Keratinocyte (primary cell): ENCODE measurements around the gene WRNIP1. TPM values are rescaled to one million over a fixed set of nuclear protein-coding genes. Genes with fewer than 3 reads are reported as not detected.

ENCODE experiments used
- DNase-seq: peaks from one replicate; pipeline ENCODE4 v3.0.0-alpha.2; 2011; ENCODE audit warnings: low read depth, missing footprints, low spot score
- FAIRE-seq: peaks from 2 replicates; lab custom pipeline; 2011; peaks lifted over from hg19 to GRCh38; lab: Jason Lieb, UNC
- H2AFZ ChIP-seq: 2 replicates; pipeline ENCODE4 v1.6.0; 2012; ENCODE audit warnings: low read length, control low read depth, inconsistent platforms; ENCODE audit not compliant: control insufficient read depth
- H3K27ac ChIP-seq: 2 replicates; pipeline ENCODE4 v1.5.1; 2011; ENCODE audit warnings: low read length; ENCODE audit not compliant: control insufficient read depth, insufficient read depth
- H3K27me3 ChIP-seq: 3 replicates; pipeline ENCODE4 v1.6.0; 2011; ENCODE audit warnings: low read length; ENCODE audit not compliant: control insufficient read depth, insufficient read depth; ENCODE audit errors: extremely low read depth
- H3K36me3 ChIP-seq, 2 experiments: 2 replicates in 1 of 2; 3 replicates in 1 of 2; pipeline ENCODE4 v1.5.1; 2011; ENCODE audit warnings: low read length in 2 of 2, mild to moderate bottlenecking in 1 of 2; ENCODE audit not compliant: control insufficient read depth in 2 of 2, insufficient read depth in 2 of 2; ENCODE audit errors: extremely low read depth in 1 of 2
- H3K4me1 ChIP-seq: 3 replicates; pipeline ENCODE4 v1.5.1; 2011; ENCODE audit warnings: low read length; ENCODE audit not compliant: control insufficient read depth, insufficient read depth; ENCODE audit errors: extremely low read depth
- H3K4me2 ChIP-seq: 3 replicates; pipeline ENCODE4 v1.6.0; 2011; ENCODE audit warnings: low read depth, low read length; ENCODE audit not compliant: control insufficient read depth, insufficient read depth; ENCODE audit errors: extremely low read depth
- H3K4me3 ChIP-seq, 3 experiments: fragments of 200-600 bp in 1 of 3; sonication (generic) in 1 of 3; 2 replicates in 2 of 3; 3 replicates in 1 of 3; pipeline ENCODE4 v1.5.1; 2011 to 2016; ENCODE audit warnings: low read length in 3 of 3, mild to moderate bottlenecking in 3 of 3, control low read depth in 2 of 3, inconsistent platforms in 1 of 3, low read depth in 1 of 3, mixed read lengths in 1 of 3, mixed run types in 1 of 3, moderate library complexity in 1 of 3; ENCODE audit not compliant: control insufficient read depth in 2 of 3, insufficient read depth in 2 of 3; ENCODE audit errors: extremely low read depth in 1 of 3
- H3K79me2 ChIP-seq: 2 replicates; pipeline ENCODE4 v1.6.0; 2012; ENCODE audit warnings: low read length; ENCODE audit not compliant: control insufficient read depth, insufficient read depth
- H3K9ac ChIP-seq: 3 replicates; pipeline ENCODE4 v1.6.0; 2011; ENCODE audit warnings: low read length; ENCODE audit not compliant: control insufficient read depth, insufficient read depth; ENCODE audit errors: extremely low read depth
- H3K9me1 ChIP-seq: 3 replicates; pipeline ENCODE4 v1.6.0; 2011; ENCODE audit warnings: low read length; ENCODE audit not compliant: control insufficient read depth, insufficient read depth; ENCODE audit errors: extremely low read depth
- H3K9me3 ChIP-seq: 2 replicates; pipeline ENCODE4 v1.5.1; 2012; ENCODE audit warnings: low read depth, low read length; ENCODE audit not compliant: control insufficient read depth
- H4K20me1 ChIP-seq: 3 replicates; pipeline ENCODE4 v1.6.0; 2011; ENCODE audit warnings: low read length; ENCODE audit not compliant: control insufficient read depth, insufficient read depth; ENCODE audit errors: extremely low read depth
- CTCF ChIP-seq, 3 experiments: IDR thresholded peaks in 1 of 3; conservative IDR thresholded peaks in 1 of 3; optimal IDR thresholded peaks in 1 of 3; 2 replicates in 2 of 3; 3 replicates in 1 of 3; pipeline versions ENCODE3 to v1.5.1; 2011; ENCODE audit warnings: low read length in 3 of 3, mild to moderate bottlenecking in 3 of 3, moderate library complexity in 2 of 3, control low read depth in 1 of 3, inconsistent platforms in 1 of 3; ENCODE audit not compliant: insufficient read depth in 2 of 3; ENCODE audit errors: extremely low read depth in 1 of 3
- EZH2 ChIP-seq: IDR thresholded peaks from one replicate; pipeline ENCODE4 v1.6.1; 2012; ENCODE audit warnings: inconsistent platforms, mild to moderate bottlenecking, low read length, moderate library complexity
- dilution Hi-C: fragments of 300-500 bp; cut with MboI; formaldehyde crosslinking; loops from one replicate; pipeline ENCODE4 v1.7.0; 2020; ENCODE audit warnings: low sequenced_read_pairs; ENCODE audit not compliant: extremely low pct_ligation_motif_present
- polyA plus RNA-seq, 5 experiments: library from polyadenylated mRNA; depleted of rRNA in 3 of 5; stranded (reverse) in 3 of 5; stranded (forward) in 1 of 5; unstranded in 1 of 5; fragments of >200 nt; gene quantifications; 1 replicate in 1 of 5; 2 replicates in 3 of 5; 3 replicates in 1 of 5; pipeline versions ENCODE4 v1.2.1 to v1.2.3, GENCODE V29; 2011 to 2012; ENCODE audit warnings: missing spikeins in 2 of 5, low read depth in 1 of 5, low replicate concordance in 1 of 5

WRNIP1 gene
- polyA plus RNA-seq, 1 donor (not counting 4 experiments of a cell fraction or from before 2014, with no cell fraction given): 52.3 TPM

DNA sequence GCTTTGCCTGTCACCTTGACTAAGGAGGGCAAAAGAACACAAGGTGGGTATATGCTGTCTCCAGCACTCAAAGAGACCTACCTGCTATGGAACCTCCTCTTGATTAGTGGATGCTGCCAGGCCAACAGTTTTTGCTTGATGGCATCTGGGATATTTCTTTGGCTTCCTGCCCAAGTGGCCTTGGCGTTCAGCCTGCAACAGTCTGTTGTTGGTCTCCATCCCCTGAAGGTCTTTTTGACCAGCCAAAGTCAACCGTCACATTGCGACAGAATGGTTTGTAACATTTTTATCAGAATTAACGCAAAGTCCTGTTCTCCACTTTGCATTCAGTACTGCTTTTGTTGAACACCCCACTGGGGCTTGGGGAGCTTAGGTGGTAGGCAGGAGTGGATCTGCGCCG is 39.3 kb downstream of the WRNIP1 start:
- H3K36me3 ChIP-seq: no peaks in the 10 kb centered on the region
- no peaks in the 10 kb centered on the region for H3K79me2 ChIP-seq
- H4K20me1 ChIP-seq: no peaks in the 10 kb centered on the region
- no peak overlapping the region for H3K9ac ChIP-seq
- dilution Hi-C loops: no loop called here
- no peak overlapping the region for H3K27ac ChIP-seq
- no peaks in the 10 kb centered on the region for H3K9me3 ChIP-seq
- H2AFZ ChIP-seq: no peak overlapping the region
- TF ChIP-seq CTCF (optimal IDR thresholded peaks at IDR 0.05 in 1 of 3, IDR thresholded peaks at IDR 0.05 in 1 of 3, conservative IDR thresholded peaks at IDR 0.05 in 1 of 3; ENCODE audit: extremely low read depth in 1 of 3, insufficient read depth in 2 of 3, low read length in 3 of 3) (no peak), EZH2 (no peak)
- no peaks in the 10 kb centered on the region for H3K27me3 ChIP-seq
- no peak overlapping the region for H3K4me3 ChIP-seq
- DNase-seq (no peak), FAIRE-seq (no peak)
- H3K4me2 ChIP-seq: no peak overlapping the region
- H3K9me1 ChIP-seq: no peaks in the 10 kb centered on the region
- peaks cover 21% of the 10 kb centered on the region for H3K4me1 ChIP-seq

DNA sequence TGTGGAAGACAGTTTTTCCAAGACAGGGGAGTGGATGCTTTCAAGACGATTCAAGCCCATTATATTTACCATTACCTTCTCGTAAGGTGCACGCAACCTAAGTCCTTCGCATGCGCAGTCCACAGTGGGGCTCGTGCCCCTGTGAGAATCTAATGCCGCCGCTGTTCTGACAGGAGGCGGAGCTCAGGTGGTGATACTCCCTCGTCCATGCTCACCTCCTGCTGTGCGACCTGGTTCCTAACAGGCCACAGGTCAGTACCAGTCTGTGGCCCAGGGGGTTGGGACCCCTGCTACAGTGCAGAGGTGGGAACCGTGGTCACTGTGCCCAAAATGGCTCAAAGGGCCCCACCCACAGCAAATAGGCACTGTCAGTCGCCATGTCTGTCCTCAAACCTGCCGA is 39.8 kb downstream of the WRNIP1 start:
- no peak overlapping the region for H2AFZ ChIP-seq
- H3K4me2 ChIP-seq: no peak overlapping the region
- no peaks in the 10 kb centered on the region for H4K20me1 ChIP-seq
- H3K27me3 ChIP-seq: no peaks in the 10 kb centered on the region
- FAIRE-seq: no peak
- H3K9me1 ChIP-seq: no peaks in the 10 kb centered on the region
- TF ChIP-seq EZH2 (no peak), CTCF (optimal IDR thresholded peaks at IDR 0.05 in 1 of 3, IDR thresholded peaks at IDR 0.05 in 1 of 3, conservative IDR thresholded peaks at IDR 0.05 in 1 of 3; ENCODE audit: extremely low read depth in 1 of 3, insufficient read depth in 2 of 3, low read length in 3 of 3) (no peak)
- peaks cover 24% of the 10 kb centered on the region for H3K4me1 ChIP-seq
- no peak overlapping the region for H3K9ac ChIP-seq
- no peaks in the 10 kb centered on the region for H3K79me2 ChIP-seq
- no peak for DNase-seq
- H3K36me3 ChIP-seq: no peaks in the 10 kb centered on the region
- dilution Hi-C loops: no loop called here
- H3K9me3 ChIP-seq: no peaks in the 10 kb centered on the region
- H3K27ac ChIP-seq: no peak overlapping the region
- no peak overlapping the region for H3K4me3 ChIP-seq
